Endothelial cell (in vitro differentiated cells): ENCODE results near the gene ZNF607. TPM values are rescaled to one million over a fixed set of nuclear protein-coding genes. Genes with fewer than 3 reads are reported as not detected.
"Not testable (repeated sequence)": the region's sequence is repeated elsewhere in the genome, so short reads cannot be mapped to it uniquely, and the experiment has no call there.

Source experiments
- DNase-seq: peaks from one replicate; pipeline ENCODE4 v3.0.0; 2021; ENCODE audit warnings: low spot score
- H3K27ac Mint-ChIP-seq: one replicate; pipeline ENCODE4 v1.8.0; 2021; ENCODE audit warnings: mixed read lengths, inconsistent platforms; ENCODE audit not compliant: unreplicated experiment
- H3K27me3 Mint-ChIP-seq: one replicate; pipeline ENCODE4 v1.8.0; 2021; ENCODE audit warnings: mild to moderate bottlenecking, moderate library complexity, mixed read lengths, inconsistent platforms; ENCODE audit not compliant: unreplicated experiment
- H3K36me3 Mint-ChIP-seq: one replicate; pipeline ENCODE4 v1.8.0; 2021; ENCODE audit warnings: mild to moderate bottlenecking, low read depth, mixed read lengths, inconsistent platforms; ENCODE audit not compliant: unreplicated experiment
- H3K4me1 Mint-ChIP-seq: one replicate; pipeline ENCODE4 v1.8.0; 2021; ENCODE audit warnings: mild to moderate bottlenecking, mixed read lengths, inconsistent platforms; ENCODE audit not compliant: unreplicated experiment
- H3K4me3 Mint-ChIP-seq: one replicate; pipeline ENCODE4 v1.8.0; 2021; ENCODE audit warnings: mild to moderate bottlenecking, mixed read lengths, inconsistent platforms; ENCODE audit not compliant: unreplicated experiment
- H3K9me3 Mint-ChIP-seq: one replicate; pipeline ENCODE4 v1.8.0; 2021; ENCODE audit warnings: mixed read lengths, inconsistent platforms; ENCODE audit not compliant: unreplicated experiment
- CTCF ChIP-seq: fragments of 200-600 bp; sonication (generic); IDR thresholded peaks from one replicate; pipeline ENCODE4 v1.5.0; 2021; ENCODE audit warnings: antibody characterized with exemption; ENCODE audit not compliant: unreplicated experiment
- total RNA-seq: library from RNA; stranded (reverse); fragmentation: NEBNext Ultra II Directional; extraction: Animal tissue kit (Norgen Biotek cat#: 25700); gene quantifications from one replicate; pipeline ENCODE4 v1.2.1, GENCODE V29; 2021; ENCODE audit not compliant: unreplicated experiment

The ZNF607 gene
- total RNA-seq, 1 donor from 2014 or later, result 15.2 TPM

DNA sequence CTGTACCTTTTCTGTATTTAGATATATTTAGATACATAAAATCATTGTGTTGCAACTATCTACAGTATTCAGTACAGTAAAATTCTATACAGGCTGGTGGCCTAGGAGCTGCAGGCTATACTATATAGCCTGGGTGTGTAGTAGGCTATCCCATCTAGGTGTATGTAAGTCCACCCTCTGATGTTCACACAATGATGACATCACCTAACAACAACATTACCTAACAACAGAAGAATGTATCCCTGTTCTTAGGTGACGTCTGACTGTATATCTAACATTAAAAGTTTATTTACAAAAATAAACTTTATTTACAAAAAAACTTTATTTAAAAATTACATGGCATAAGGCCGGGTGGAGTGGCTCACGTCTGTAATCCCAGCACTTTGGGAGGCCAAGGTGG, 36.0 kb downstream of the ZNF607 start:
- H3K9me3 Mint-ChIP-seq, result peaks cover 13% of the 10 kb centered on the region
- H3K27ac Mint-ChIP-seq, result no peak overlapping the region

DNA sequence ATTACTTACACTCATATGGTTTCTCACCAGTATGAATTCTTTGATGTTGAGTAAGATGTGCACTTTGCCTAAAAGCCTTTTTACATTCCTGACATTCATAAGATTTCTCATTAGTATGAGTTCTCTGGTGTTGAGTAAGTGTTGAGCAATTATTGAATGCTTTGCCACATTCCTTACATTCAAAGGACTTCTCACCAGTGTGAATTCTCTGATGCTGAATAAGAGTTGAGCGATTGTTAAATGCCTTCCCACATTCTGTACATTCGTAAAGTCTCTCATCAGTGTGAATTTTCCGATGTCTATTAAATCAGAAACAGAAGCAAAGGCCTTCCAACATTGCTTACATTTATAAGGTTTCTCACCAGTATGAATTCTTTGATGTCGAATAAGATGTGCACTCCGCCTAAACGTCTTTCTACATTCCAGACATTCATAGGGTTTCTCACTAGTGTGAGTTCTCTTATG, 50.1 kb downstream of the ZNF607 start:
- Mint-ChIP-seq H3K36me3 (peaks cover 4% of the 10 kb centered on the region), H3K4me3 (no peak overlapping the region), H3K27me3 (no peaks in the 10 kb centered on the region), H3K9me3 (peaks cover 15% of the 10 kb centered on the region), H3K27ac (no peak overlapping the region), H3K4me1 (no peaks in the 10 kb centered on the region)
- DNase-seq, result no peak
- no peak for TF ChIP-seq CTCF

More for the DNA sequence above, 36.0 kb downstream of the ZNF607 start:
- H3K4me1 Mint-ChIP-seq, result no peaks in the 10 kb centered on the region
- no peak for DNase-seq
- TF ChIP-seq CTCF, result no peak
- H3K4me3 Mint-ChIP-seq, result no peak overlapping the region
- peaks cover 26% of the 10 kb centered on the region for H3K36me3 Mint-ChIP-seq
- H3K27me3 Mint-ChIP-seq, result peaks cover 2% of the 10 kb centered on the region

DNA sequence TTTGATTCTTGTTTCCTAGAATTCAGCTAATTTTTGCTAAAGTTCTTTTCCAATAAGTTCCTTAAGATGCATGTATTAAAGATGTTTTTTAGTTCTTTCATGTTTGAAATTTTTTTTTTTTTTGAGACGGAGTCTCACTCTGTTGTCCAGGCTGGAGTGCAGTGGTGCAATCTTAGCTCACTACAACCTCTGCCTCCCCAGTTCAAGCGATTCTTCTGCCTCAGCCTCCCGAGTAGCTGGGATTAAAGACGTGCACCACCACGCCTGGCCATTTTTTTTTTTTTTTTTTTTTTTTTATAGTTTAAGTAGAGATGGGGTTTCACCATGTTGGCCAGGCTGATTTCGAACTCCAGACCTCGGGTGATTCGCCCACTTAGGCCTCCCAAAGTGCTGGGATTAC, 62.4 kb downstream of the ZNF607 start:
- H3K27ac Mint-ChIP-seq, DNase-seq, H3K4me3 Mint-ChIP-seq, H3K27me3 Mint-ChIP-seq: not testable (repeated sequence)
- Mint-ChIP-seq H3K9me3 (peaks cover 11% of the 10 kb centered on the region), H3K4me1 (peaks cover 14% of the 10 kb centered on the region), H3K36me3 (peaks cover 21% of the 10 kb centered on the region)

GRCh38 chr19:37655689-37656371, 63.7 kb downstream of the ZNF607 start:
- no peak for TF ChIP-seq CTCF
- peak; percentile 77 for DNase-seq
- H3K4me1 Mint-ChIP-seq, result peaks cover 14% of the 10 kb centered on the region
- peak overlapping the region; percentile 96 for H3K4me3 Mint-ChIP-seq
- peaks cover 7% of the 10 kb centered on the region for H3K27me3 Mint-ChIP-seq
- H3K9me3 Mint-ChIP-seq, result peaks cover 6% of the 10 kb centered on the region
- H3K27ac Mint-ChIP-seq, result no peak overlapping the region
- peaks cover 14% of the 10 kb centered on the region for H3K36me3 Mint-ChIP-seq

- Mint-ChIP-seq H3K27ac (peak within 1 kb of the TSS; percentile 67), H3K4me1 (peaks cover 14% of the 10 kb centered on the region), H3K4me3 (peak within 1 kb of the TSS; percentile 96), H3K9me3 (peaks cover under 1% of the 10 kb centered on the region), H3K27me3 (peaks cover 7% of the 10 kb centered on the region), H3K36me3 (peaks cover 14% of the 10 kb centered on the region)
- TF ChIP-seq CTCF, result no peak
- DNase-seq, result peak; percentile 89
Observed at GRCh38 chr19:37655301-37655688, 64.3 kb downstream of the ZNF607 start, which contains the start of gene ZFP30. Gene ZFP30, minus strand, starts transcription at chr19:37655465. Its CDS starts 7,643 bp downstream, at chr19:37647822.
